H1 (cell line): Measurements from ENCODE around the gene RFXANK.
A peak's percentile ranks its signal among the peaks of the same experiment; 100 is the strongest.

ENCODE experiments used
- CTCF ChIP-seq, 3 experiments: IDR thresholded peaks; 1 replicate in 2 of 3; 2 replicates in 1 of 3; pipeline versions ENCODE4 v1.5.1 to v1.6.1; 2011; ENCODE audit warnings: low read length in 3 of 3, mild to moderate bottlenecking in 3 of 3, inconsistent platforms in 2 of 3, low read depth in 1 of 3, moderate library complexity in 1 of 3; ENCODE audit not compliant: insufficient read depth in 1 of 3; ENCODE audit errors: control extremely low read depth in 1 of 3
- EP300 ChIP-seq, 2 experiments: IDR thresholded peaks; 1 replicate in 1 of 2; 2 replicates in 1 of 2; pipeline ENCODE4 v1.6.1; 2011 to 2012; ENCODE audit warnings: low read depth in 2 of 2, low read length in 2 of 2, mild to moderate bottlenecking in 2 of 2, borderline replicate concordance in 1 of 2, inconsistent platforms in 1 of 2, moderate library complexity in 1 of 2
- JUN ChIP-seq: IDR thresholded peaks from 2 replicates; pipeline ENCODE4 v1.6.1; 2011; ENCODE audit warnings: low read depth, mild to moderate bottlenecking, improper control_type of control experiment, low read length
- MAFK ChIP-seq: IDR thresholded peaks from 2 replicates; pipeline ENCODE4 v1.6.1; 2012; ENCODE audit warnings: low read depth, mild to moderate bottlenecking, improper control_type of control experiment, low read length
- MAX ChIP-seq: IDR thresholded peaks from 2 replicates; pipeline ENCODE4 v1.6.1; 2012; ENCODE audit warnings: inconsistent platforms
- NRF1 ChIP-seq: IDR thresholded peaks from 2 replicates; pipeline ENCODE4 v1.6.1; 2011; ENCODE audit warnings: mild to moderate bottlenecking, low read depth, low read length, improper control_type of control experiment
- POLR2A ChIP-seq, 2 experiments: IDR thresholded peaks; 1 replicate in 1 of 2; 2 replicates in 1 of 2; pipeline ENCODE4 v1.6.1; 2011; ENCODE audit warnings: low read depth in 2 of 2, low read length in 2 of 2, mild to moderate bottlenecking in 2 of 2; ENCODE audit errors: control extremely low read depth in 1 of 2
- RAD21 ChIP-seq, 2 experiments: IDR thresholded peaks in 1 of 2; conservative IDR thresholded peaks in 1 of 2; 2 replicates each; pipeline ENCODE4 v1.6.1; 2011; ENCODE audit warnings: low read depth in 2 of 2, low read length in 2 of 2, improper control_type of control experiment in 1 of 2, inconsistent platforms in 1 of 2, mild to moderate bottlenecking in 1 of 2, moderate library complexity in 1 of 2
- SIX5 ChIP-seq: IDR thresholded peaks from 2 replicates; pipeline ENCODE4 v1.6.1; 2011; ENCODE audit warnings: mild to moderate bottlenecking, low read depth, low read length
- TAF1 ChIP-seq: IDR thresholded peaks from 2 replicates; pipeline ENCODE4 v1.6.1; 2011; ENCODE audit warnings: mild to moderate bottlenecking, low read depth, low read length

GRCh38 chr19:19224852-19225494 is 32.9 kb downstream of the RFXANK start:
- no peak for TF ChIP-seq POLR2A (IDR thresholded peaks at IDR 0.05; ENCODE audit: control extremely low read depth in 1 of 2, low read depth in 2 of 2, low read length in 2 of 2)
- TF ChIP-seq JUN: no peak
- TF ChIP-seq CTCF (IDR thresholded peaks at IDR 0.05; ENCODE audit: control extremely low read depth in 1 of 3, insufficient read depth in 1 of 3, low read depth in 1 of 3, low read length in 3 of 3): peak; percentile 76 to 78 (median 76)
- peak; percentile 63 to 68 for TF ChIP-seq RAD21 (IDR thresholded peaks at IDR 0.05 in 1 of 2, conservative IDR thresholded peaks at IDR 0.05 in 1 of 2; ENCODE audit: low read depth in 2 of 2, low read length in 2 of 2)
- TF ChIP-seq NRF1: peak; percentile 10; the same call in 1 of the 2 replicates
- no peak for TF ChIP-seq TAF1
- TF ChIP-seq MAFK: no peak
- peak; percentile 90 for TF ChIP-seq MAX
- TF ChIP-seq SIX5: no peak
- no peak for TF ChIP-seq EP300 (IDR thresholded peaks at IDR 0.05; ENCODE audit: borderline replicate concordance in 1 of 2, low read depth in 2 of 2, low read length in 2 of 2)
